Measurements from ENCODE around the gene WWOX.

The WWOX gene

DNA sequence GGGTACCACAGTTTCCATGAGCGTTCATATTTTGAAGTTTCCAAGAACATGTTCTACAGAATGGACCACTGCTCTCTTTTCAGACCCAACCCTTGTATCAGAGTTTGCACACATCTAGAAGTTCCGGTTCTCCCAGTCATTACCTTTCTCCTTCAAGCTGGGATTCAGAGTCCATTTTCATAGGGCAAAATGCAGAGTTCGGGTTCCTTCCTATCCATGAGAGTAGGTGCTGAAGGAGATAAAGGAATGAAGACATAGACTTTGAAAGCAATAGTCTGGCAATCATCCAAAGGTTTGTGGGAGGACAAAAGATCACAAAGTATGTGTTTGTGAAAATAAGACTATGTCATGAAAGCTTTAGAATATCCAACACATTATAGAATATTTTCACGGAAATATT, 801.5 kb downstream of the WWOX start:
- Histone ChIP-seq H3K4me3 (ENCODE audit: extremely low read depth, insufficient read depth, low read length, poor library complexity, severe bottlenecking) (no peak overlapping the region), H3K27ac (ENCODE audit: low read depth, low read length, severe bottlenecking) (no peak overlapping the region), H3K4me1 (ENCODE audit: control insufficient read depth, insufficient read depth, low read length, poor library complexity, severe bottlenecking) (no peaks in the 10 kb centered on the region), H3K9me3 (ENCODE audit: control insufficient read depth, low read length) (no peaks in the 10 kb centered on the region), H3K36me3 (ENCODE audit: control insufficient read depth, insufficient read depth, low read length) (no peaks in the 10 kb centered on the region)
- 83 to 87% methylated on average over 3 to 4 of the region's 4 CpGs for WGBS, 2 experiments (ENCODE audit: insufficient coverage in 2 of 2)

- Histone ChIP-seq H3K36me3 (ENCODE audit: control insufficient read depth, insufficient read depth, low read length) (no peaks in the 10 kb centered on the region), H3K4me1 (ENCODE audit: control insufficient read depth, insufficient read depth, low read length, poor library complexity, severe bottlenecking) (no peaks in the 10 kb centered on the region), H3K9me3 (ENCODE audit: control insufficient read depth, low read length) (peaks cover 5% of the 10 kb centered on the region), H3K4me3 (ENCODE audit: extremely low read depth, insufficient read depth, low read length, poor library complexity, severe bottlenecking) (no peak overlapping the region), H3K27ac (ENCODE audit: low read depth, low read length, severe bottlenecking) (no peak overlapping the region)
- 75 to 93% methylated on average over 8 to 11 of the region's 13 CpGs for WGBS, 2 experiments (ENCODE audit: insufficient coverage in 2 of 2)
Observed at GRCh38 chr16:78902321-78902720, 802.9 kb downstream of the WWOX start.

DNA sequence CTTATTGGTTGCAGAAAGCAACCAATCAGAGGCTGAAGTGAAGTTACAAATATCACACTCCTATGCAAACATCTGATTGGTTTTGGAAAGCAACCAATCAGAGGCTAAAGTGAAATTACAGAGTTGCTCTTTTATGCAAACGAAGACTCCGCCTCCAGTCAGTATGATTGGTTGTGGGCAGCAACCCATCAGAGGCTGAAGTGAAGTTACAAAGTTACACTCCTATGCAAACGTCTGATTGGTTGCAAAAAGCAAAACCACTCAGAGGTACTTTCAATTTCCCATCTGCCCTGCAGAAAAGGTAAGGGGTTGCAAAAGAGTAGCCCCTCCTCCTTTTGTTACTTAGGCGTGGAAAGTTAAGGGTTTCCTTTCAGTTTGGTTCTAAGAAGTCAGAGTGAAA, 803.8 kb downstream of the WWOX start:
- H3K36me3 ChIP-seq (ENCODE audit: control insufficient read depth, insufficient read depth, low read length), result no peaks in the 10 kb centered on the region
- H3K4me3 ChIP-seq (ENCODE audit: extremely low read depth, insufficient read depth, low read length, poor library complexity, severe bottlenecking), result no peak overlapping the region
- 79 to 82% methylated on average over 3 of the region's 4 CpGs for WGBS, 2 experiments (ENCODE audit: insufficient coverage in 2 of 2)
- no peaks in the 10 kb centered on the region for H3K4me1 ChIP-seq (ENCODE audit: control insufficient read depth, insufficient read depth, low read length, poor library complexity, severe bottlenecking)
- no peak overlapping the region for H3K27ac ChIP-seq (ENCODE audit: low read depth, low read length, severe bottlenecking)
- peaks cover 6% of the 10 kb centered on the region for H3K9me3 ChIP-seq (ENCODE audit: control insufficient read depth, low read length)

DNA sequence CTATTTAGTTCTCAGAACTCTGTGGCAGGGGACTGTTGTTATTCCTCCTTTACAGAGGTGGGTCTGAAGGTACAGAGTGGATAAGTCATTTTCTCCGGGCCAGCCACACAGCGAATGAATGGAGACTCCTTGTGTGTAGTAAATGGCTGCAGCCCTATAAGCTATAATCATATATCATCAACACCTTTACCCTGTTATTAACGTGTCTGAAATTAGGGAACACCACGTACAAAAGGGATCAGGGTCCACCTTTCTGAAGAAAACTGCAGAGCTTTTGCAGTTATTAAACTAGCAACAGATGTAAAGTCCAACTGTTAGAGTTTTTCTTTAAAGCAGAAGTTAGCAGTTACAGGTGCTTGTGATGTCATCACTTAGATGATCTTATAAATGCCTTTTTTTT, 804.4 kb downstream of the WWOX start:
- Histone ChIP-seq H3K4me1 (ENCODE audit: control insufficient read depth, insufficient read depth, low read length, poor library complexity, severe bottlenecking) (no peaks in the 10 kb centered on the region), H3K27ac (ENCODE audit: low read depth, low read length, severe bottlenecking) (no peak overlapping the region), H3K36me3 (ENCODE audit: control insufficient read depth, insufficient read depth, low read length) (no peaks in the 10 kb centered on the region), H3K9me3 (ENCODE audit: control insufficient read depth, low read length) (peaks cover 6% of the 10 kb centered on the region), H3K4me3 (ENCODE audit: extremely low read depth, insufficient read depth, low read length, poor library complexity, severe bottlenecking) (no peak overlapping the region)
- WGBS, 2 experiments (ENCODE audit: insufficient coverage in 2 of 2), result no CpG with 5 or more reads among the region's 4 CpGs

DNA sequence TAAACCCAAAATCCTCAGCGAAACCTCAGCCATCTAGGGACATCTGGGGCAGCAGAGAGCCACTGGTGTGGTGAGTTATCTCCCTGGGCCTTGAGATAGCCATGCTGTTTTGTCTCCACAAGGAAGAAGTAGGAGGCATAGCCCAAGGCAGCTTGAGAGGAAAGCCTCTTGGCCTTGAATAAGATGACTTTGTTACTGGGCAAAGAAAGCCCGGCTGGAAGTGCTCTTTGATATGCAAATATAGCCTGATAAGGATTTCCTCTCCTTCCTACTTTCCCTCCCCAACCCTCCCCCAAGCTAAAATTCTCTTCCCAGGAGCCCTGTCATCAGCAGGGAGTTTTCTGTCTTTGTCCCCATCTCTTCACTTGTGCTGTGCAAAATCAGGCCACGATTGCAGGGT, 806.7 kb downstream of the WWOX start:
- Histone ChIP-seq H3K9me3 (ENCODE audit: control insufficient read depth, low read length) (peaks cover 6% of the 10 kb centered on the region), H3K36me3 (ENCODE audit: control insufficient read depth, insufficient read depth, low read length) (no peaks in the 10 kb centered on the region), H3K4me1 (ENCODE audit: control insufficient read depth, insufficient read depth, low read length, poor library complexity, severe bottlenecking) (no peaks in the 10 kb centered on the region), H3K27ac (ENCODE audit: low read depth, low read length, severe bottlenecking) (no peak overlapping the region), H3K4me3 (ENCODE audit: extremely low read depth, insufficient read depth, low read length, poor library complexity, severe bottlenecking) (no peak overlapping the region)
- 31% methylated on average over 2 of the region's 3 CpGs; no CpG with 5 or more reads in 1 of the 2 experiments for WGBS, 2 experiments (ENCODE audit: insufficient coverage in 2 of 2)

DNA sequence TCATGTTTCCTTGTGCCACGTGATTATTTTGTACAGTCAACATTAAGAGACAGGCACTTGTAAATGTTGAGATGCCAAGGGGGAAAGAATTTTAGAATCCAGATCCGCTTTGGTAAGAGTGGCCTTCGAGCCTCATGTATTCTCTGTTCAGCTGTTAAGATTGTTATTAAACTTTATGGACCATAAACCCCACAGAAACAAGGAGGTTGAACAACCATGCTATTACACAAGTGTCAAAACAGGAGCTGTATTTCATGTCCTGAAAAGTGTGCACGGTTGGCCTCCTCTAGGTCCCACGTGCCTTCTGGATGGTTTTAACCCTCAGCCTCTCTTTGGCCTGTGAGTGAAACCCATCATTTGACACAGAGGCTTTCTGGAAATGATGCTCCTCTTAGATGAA, 809.8 kb downstream of the WWOX start:
- H3K27ac ChIP-seq (ENCODE audit: low read depth, low read length, severe bottlenecking), result no peak overlapping the region
- no peaks in the 10 kb centered on the region for H3K36me3 ChIP-seq (ENCODE audit: control insufficient read depth, insufficient read depth, low read length)
- WGBS, 2 experiments (ENCODE audit: insufficient coverage in 2 of 2), result 93 to 96% methylated on average over 3 of the region's 5 CpGs
- H3K9me3 ChIP-seq (ENCODE audit: control insufficient read depth, low read length), result peaks cover 6% of the 10 kb centered on the region
- H3K4me1 ChIP-seq (ENCODE audit: control insufficient read depth, insufficient read depth, low read length, poor library complexity, severe bottlenecking), result no peaks in the 10 kb centered on the region
- no peak overlapping the region for H3K4me3 ChIP-seq (ENCODE audit: extremely low read depth, insufficient read depth, low read length, poor library complexity, severe bottlenecking)

DNA sequence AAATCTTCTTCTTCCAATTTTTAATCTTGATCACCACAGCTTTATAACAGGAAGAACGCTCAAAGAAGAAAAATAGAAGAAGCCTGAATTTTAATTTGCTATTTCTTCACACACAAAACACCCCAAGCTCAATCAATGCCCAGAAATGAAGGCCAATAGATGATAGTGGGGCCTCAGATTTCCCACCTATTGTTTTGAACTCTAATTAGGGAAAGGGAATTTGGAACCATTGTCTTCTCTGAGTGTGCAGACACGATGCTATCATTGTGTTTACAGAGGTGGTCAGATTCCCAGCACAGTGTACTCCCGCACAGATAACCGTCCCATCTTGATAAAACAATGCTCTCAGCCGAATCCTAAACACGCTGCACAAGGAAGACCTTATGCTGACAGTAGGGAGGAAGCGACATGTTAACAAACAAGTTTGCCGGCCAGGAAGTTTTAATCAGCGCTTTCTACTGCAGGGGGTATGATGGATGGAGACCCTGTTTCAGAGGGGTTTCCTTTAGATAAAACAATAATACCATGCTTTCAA, 816.4 kb downstream of the WWOX start:
- Histone ChIP-seq H3K4me1 (ENCODE audit: control insufficient read depth, insufficient read depth, low read length, poor library complexity, severe bottlenecking) (no peaks in the 10 kb centered on the region), H3K4me3 (ENCODE audit: extremely low read depth, insufficient read depth, low read length, poor library complexity, severe bottlenecking) (no peak overlapping the region), H3K9me3 (ENCODE audit: control insufficient read depth, low read length) (peaks cover 6% of the 10 kb centered on the region), H3K27ac (ENCODE audit: low read depth, low read length, severe bottlenecking) (no peak overlapping the region), H3K36me3 (ENCODE audit: control insufficient read depth, insufficient read depth, low read length) (no peaks in the 10 kb centered on the region)
- WGBS, 2 experiments (ENCODE audit: insufficient coverage in 2 of 2), result 59% methylated on average over 7 of the region's 9 CpGs; no CpG with 5 or more reads in 1 of the 2 experiments

- H3K27ac ChIP-seq (ENCODE audit: low read depth, low read length, severe bottlenecking), result no peak overlapping the region
- peaks cover 10% of the 10 kb centered on the region for H3K9me3 ChIP-seq (ENCODE audit: control insufficient read depth, low read length)
- no peak overlapping the region for H3K4me3 ChIP-seq (ENCODE audit: extremely low read depth, insufficient read depth, low read length, poor library complexity, severe bottlenecking)
- WGBS, 2 experiments (ENCODE audit: insufficient coverage in 2 of 2), result 84 to 85% methylated on average over 2 to 6 of the region's 7 CpGs
- H3K4me1 ChIP-seq (ENCODE audit: control insufficient read depth, insufficient read depth, low read length, poor library complexity, severe bottlenecking), result no peaks in the 10 kb centered on the region
- no peaks in the 10 kb centered on the region for H3K36me3 ChIP-seq (ENCODE audit: control insufficient read depth, insufficient read depth, low read length)
Observed at GRCh38 chr16:78916928-78917545, 817.6 kb downstream of the WWOX start.

DNA sequence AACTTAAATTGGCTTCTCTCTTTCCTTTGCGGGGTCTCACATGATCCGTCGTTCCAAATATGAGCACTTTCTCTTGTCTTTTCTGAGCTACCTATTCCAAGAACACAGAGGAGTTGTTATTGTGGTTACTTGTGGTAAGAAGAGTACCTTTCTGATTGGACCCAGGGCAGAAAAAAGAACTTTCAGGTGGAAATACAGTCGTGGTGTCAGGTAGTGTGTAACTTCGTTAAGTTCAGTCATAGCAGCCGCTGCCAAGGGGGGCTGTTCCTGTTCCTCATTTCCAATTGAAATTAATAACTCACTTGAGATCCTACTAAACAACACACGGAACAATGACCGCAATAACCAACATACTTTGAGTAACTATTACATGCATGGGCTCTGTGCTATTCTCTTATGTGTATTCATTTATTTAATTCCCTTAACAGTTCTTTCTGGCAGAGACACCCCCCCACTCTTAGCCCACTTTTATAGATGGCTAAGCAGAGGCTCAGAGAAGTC, 819.4 kb downstream of the WWOX start:
- Histone ChIP-seq H3K9me3 (ENCODE audit: control insufficient read depth, low read length) (peaks cover 13% of the 10 kb centered on the region), H3K4me3 (ENCODE audit: extremely low read depth, insufficient read depth, low read length, poor library complexity, severe bottlenecking) (no peak overlapping the region), H3K4me1 (ENCODE audit: control insufficient read depth, insufficient read depth, low read length, poor library complexity, severe bottlenecking) (no peaks in the 10 kb centered on the region), H3K27ac (ENCODE audit: low read depth, low read length, severe bottlenecking) (no peak overlapping the region), H3K36me3 (ENCODE audit: control insufficient read depth, insufficient read depth, low read length) (no peaks in the 10 kb centered on the region)
- 90% methylated on average over 5 of the region's 8 CpGs; no CpG with 5 or more reads in 1 of the 2 experiments for WGBS, 2 experiments (ENCODE audit: insufficient coverage in 2 of 2)

DNA sequence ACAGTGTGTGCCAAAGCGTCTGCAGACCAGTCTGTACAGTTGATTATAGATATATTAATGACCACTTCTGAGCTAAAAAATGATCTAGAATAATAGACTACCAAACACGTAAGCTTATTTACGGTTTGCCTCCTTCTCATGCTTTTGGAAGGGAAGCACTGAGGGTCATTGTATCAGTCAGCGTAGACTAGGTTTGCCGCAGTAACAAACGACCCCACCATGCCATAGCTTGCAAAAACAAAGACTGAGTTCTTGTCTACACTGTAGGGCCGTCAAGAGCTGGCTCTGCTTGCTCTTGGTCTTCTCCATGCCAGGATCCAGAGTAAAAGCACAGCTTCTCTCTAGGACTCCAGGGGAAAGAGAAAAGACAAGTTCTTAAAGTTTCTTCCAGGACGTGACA, 820.4 kb downstream of the WWOX start:
- no peak overlapping the region for H3K4me3 ChIP-seq (ENCODE audit: extremely low read depth, insufficient read depth, low read length, poor library complexity, severe bottlenecking)
- no peak overlapping the region for H3K27ac ChIP-seq (ENCODE audit: low read depth, low read length, severe bottlenecking)
- 94% methylated on average over 4 to 5 of the region's 8 CpGs for WGBS, 2 experiments (ENCODE audit: insufficient coverage in 2 of 2)
- no peaks in the 10 kb centered on the region for H3K4me1 ChIP-seq (ENCODE audit: control insufficient read depth, insufficient read depth, low read length, poor library complexity, severe bottlenecking)
- no peaks in the 10 kb centered on the region for H3K36me3 ChIP-seq (ENCODE audit: control insufficient read depth, insufficient read depth, low read length)
- peaks cover 13% of the 10 kb centered on the region for H3K9me3 ChIP-seq (ENCODE audit: control insufficient read depth, low read length)

DNA sequence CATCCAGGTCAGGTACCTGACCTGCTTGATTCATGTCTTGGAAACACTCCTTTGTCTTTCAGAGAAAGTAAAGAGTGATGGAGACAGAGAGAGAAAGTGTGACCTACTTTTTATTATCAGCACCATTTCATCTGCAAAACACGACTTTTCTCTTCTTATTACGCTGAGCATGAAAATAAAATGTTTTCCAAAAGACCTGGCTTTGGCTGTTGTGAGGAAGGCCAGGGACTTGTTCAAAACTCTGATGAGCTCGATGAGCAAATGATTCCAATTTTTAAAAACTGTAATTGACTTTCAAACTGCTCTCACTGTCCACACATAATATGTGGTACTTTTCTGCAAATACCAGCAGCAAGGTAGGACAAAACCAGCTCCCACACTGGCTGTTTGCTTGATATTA, 821.2 kb downstream of the WWOX start:
- Histone ChIP-seq H3K9me3 (ENCODE audit: control insufficient read depth, low read length) (peaks cover 13% of the 10 kb centered on the region), H3K4me3 (ENCODE audit: extremely low read depth, insufficient read depth, low read length, poor library complexity, severe bottlenecking) (no peak overlapping the region), H3K4me1 (ENCODE audit: control insufficient read depth, insufficient read depth, low read length, poor library complexity, severe bottlenecking) (no peaks in the 10 kb centered on the region), H3K27ac (ENCODE audit: low read depth, low read length, severe bottlenecking) (no peak overlapping the region), H3K36me3 (ENCODE audit: control insufficient read depth, insufficient read depth, low read length) (no peaks in the 10 kb centered on the region)
- WGBS, 2 experiments (ENCODE audit: insufficient coverage in 2 of 2), result 75% methylated on average over 1 of the region's 3 CpGs; no CpG with 5 or more reads in 1 of the 2 experiments
